DND-41 (cell line): ENCODE results near the gene FABP2.
"Not testable (repeated sequence)": the region's sequence is repeated elsewhere in the genome, so short reads cannot be mapped to it uniquely, and the experiment has no call there.

Source experiments
- EZH2 ChIP-seq: IDR thresholded peaks from 3 replicates; pipeline ENCODE4 v1.6.1; 2012; ENCODE audit warnings: borderline replicate concordance, low read depth, mild to moderate bottlenecking, moderate library complexity, low read length, inconsistent platforms; ENCODE audit not compliant: severe bottlenecking
- TF ChIP-seq, protein P1 (sequence below): IDR thresholded peaks from 2 replicates; pipeline ENCODE4 v1.5.1; 2012; ENCODE audit warnings: borderline replicate concordance, low read length, moderate library complexity, mild to moderate bottlenecking; ENCODE audit not compliant: poor library complexity, severe bottlenecking; ENCODE audit errors: extremely low read depth

DNA sequence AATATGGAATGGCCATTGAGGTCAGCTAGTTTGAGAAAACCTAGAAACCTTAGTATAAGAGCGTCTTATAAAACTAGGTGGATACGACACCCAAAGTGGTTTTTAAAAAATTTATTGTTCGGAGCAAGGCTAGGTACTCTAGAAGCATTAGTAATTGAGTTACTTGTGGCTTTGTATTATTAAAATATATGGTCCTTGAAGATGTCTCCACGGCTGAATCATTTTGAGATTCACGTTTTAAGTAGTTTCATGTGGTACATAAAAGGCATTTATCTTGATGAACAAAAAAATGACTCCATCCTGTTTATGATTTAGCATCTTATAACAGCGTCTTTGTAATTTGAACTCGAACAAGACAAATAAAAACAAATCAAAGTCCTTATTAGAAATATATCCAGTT is 44.9 kb upstream of the FABP2 start:
- TF ChIP-seq EZH2, result not testable (repeated sequence)
- TF ChIP-seq, protein P1, sequence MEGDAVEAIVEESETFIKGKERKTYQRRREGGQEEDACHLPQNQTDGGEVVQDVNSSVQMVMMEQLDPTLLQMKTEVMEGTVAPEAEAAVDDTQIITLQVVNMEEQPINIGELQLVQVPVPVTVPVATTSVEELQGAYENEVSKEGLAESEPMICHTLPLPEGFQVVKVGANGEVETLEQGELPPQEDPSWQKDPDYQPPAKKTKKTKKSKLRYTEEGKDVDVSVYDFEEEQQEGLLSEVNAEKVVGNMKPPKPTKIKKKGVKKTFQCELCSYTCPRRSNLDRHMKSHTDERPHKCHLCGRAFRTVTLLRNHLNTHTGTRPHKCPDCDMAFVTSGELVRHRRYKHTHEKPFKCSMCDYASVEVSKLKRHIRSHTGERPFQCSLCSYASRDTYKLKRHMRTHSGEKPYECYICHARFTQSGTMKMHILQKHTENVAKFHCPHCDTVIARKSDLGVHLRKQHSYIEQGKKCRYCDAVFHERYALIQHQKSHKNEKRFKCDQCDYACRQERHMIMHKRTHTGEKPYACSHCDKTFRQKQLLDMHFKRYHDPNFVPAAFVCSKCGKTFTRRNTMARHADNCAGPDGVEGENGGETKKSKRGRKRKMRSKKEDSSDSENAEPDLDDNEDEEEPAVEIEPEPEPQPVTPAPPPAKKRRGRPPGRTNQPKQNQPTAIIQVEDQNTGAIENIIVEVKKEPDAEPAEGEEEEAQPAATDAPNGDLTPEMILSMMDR, result not testable (repeated sequence)
